Measurements from ENCODE around the gene PPIL1.

Gene PPIL1

DNA sequence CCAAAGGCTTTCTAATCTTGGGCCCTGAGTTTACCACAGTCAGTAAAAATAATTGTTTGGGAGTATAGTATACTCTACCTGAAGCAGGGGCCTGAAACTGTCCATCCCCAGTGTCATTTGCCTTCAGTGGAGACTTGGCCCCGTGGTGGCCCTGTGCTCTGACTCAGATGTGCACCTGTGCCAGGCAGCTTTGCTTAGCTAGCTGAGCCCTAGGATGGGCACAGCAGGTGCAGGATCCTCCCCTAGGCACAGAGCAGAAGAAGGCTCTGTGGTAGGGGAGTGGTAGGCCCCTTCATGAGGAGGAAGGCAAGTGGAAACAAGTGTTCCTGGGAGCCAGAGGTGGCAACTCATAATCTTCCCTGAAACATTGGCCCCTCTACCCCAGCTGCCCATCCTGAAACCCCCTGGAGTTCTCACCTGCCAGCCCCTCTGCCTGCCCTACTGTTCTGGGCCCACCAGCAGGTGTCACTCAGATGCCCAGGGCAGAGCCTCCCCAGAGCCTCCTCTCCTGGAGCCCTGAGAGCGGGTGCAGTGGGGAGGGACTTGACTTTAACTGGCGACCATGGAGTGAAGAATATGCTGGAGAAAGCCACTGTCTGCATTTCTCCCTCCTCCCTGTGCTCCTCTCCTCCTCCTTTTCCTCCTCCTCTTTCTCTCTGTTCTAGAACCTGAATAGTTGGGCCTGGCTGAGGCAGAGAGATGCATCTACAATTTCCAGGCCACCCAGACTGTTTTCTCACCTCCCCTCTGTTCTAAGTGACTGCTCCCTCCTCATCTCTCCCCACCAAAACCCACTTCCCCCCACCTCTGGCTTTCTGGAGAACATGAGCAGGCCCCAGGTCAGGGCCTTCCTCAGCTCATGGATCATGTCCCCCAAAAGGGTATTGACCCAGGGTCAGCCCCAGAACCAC is 38.2 kb downstream of the PPIL1 start:
- no peak for DNase-seq (ENCODE audit: low read depth in 1 of 2, low spot score in 1 of 2)

DNA sequence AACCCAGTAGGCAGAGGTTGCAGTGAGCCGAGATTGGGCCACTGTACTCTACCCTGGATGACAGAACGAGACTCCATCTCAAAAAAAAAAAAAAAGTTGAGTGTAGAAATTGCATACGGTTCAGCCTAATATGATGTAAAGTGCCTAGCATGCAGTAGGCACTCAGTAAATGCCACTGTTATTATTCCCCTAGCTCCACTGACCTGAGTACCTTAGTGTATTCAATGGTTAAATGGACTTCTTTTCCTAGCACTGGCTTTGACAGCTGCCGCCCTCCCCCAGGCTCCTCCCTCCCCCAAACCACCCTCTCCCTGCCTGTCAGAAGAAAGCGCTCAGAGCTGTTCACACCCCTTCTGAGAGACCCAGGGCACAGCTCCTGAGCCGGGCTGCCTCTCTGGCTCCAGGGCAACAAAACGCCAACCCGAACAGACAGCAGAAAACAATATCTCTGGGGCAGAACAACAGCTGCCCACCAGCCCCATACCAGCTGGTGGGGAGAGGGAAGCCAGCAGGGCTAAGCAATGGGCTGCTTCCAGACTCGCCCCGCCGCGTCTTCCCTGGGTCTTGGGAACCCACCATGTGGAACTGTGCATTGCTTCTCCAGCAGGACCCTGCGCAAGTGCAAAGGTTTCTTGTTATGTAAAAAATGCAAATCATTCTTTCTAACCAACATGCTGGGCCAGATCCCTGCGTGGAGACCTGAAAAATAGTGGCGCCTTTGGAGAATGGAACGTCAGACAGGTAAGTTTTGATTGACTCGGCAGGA is 39.8 kb downstream of the PPIL1 start:
- DNase-seq (ENCODE audit: low read depth in 1 of 2, low spot score in 1 of 2) = no peak

DNA sequence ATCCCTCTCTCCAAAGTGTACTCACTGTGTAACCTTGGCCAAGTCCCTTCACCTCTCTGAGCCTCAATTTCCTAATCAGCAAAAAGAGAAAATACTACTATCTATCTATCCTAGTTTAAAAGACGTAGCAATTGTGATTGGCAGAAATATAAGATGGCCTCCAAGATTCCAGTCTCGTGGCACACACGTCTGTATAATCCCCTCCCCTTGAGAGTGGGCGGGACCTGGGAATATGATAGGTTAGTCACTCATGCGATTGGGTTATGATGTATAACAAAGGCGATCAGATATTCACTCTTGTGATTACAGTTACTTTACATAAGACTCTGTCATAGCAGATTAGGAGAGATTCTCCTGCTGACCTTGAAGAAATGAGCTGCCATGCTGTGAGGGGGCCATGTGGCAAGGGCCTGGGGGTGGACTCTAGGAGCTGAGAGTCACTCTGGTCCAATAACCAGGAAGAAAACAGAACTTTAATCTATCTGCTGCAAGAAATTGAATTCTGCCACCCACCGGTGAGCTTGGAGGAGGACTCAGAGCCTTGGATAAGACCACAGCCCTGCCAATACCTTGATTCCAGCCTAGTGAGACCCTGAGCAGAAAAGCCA is 41.3 kb downstream of the PPIL1 start:
- DNase-seq (ENCODE audit: low read depth in 1 of 2, low spot score in 1 of 2) = no peak

DNA sequence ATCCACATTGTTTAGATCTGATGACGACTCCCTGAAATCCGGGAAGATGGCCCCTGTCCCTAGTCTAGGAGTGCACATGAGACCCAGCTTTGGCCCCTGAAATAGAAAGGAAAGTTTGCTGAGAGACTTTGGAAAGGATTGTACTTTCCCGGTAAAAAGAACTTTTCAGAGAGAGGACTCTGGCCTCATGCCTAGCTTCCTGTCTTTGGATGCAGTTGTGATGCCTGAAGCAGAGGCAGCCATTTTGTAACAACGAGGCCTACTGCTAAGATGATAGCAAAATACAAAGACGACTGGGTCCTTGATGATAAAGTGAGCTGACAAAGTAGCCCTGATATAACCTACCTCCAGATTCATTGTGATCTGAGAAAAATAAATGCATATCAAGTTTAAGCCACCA is 42.3 kb downstream of the PPIL1 start:
- DNase-seq (ENCODE audit: low read depth in 1 of 2, low spot score in 1 of 2) = no peak

DNA sequence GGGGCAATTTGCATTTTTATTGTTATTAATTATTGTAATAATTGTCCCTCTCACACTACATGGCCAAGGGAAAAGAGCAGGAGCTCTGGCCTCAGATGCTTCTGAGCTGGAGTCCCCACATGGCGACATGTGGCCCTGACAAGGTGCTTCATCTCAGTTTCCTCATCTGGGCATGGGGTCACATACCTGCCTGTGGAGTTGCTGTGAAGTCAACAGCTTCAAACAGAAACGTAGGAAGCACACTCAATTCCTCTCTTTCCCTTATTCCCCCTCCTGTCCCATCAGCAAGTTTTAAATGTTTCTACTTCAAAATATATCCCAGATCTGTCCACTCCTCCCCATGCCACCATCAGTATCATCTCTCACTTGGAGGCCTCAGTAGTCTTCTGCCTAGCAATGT is 44.0 kb downstream of the PPIL1 start:
- no peak for DNase-seq (ENCODE audit: low read depth in 1 of 2, low spot score in 1 of 2)

DNA sequence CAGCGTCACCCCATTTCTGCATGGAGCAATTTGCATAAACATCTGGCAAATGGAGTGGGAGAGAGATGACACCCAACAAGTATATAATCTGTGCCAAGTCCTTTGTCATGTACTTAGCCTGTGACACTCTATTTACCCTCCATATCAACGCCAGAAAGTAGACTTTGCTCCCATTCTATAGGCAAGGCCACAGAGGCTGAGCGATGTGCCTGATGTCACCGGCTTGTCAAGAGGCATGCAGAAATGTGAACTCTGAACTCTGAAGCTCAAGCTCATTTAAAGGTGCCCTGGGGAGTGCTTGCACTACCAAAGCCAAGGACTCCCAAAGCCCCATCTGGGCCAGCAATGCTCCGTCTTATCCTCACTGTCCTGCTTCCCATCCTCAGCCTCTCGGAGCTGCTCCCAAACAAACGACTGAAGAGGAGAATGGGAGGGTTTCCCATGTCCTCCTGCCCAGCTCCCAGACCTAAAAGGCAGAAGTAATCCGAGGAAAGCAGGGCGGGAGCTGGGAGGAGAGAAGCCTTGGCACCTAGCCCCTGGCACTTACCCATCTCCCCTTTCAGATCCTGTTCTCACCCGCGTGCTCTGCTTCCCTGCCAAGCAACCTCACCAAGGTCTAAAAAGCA is 44.6 kb downstream of the PPIL1 start:
- no peak for DNase-seq (ENCODE audit: low read depth in 1 of 2, low spot score in 1 of 2)

DNA sequence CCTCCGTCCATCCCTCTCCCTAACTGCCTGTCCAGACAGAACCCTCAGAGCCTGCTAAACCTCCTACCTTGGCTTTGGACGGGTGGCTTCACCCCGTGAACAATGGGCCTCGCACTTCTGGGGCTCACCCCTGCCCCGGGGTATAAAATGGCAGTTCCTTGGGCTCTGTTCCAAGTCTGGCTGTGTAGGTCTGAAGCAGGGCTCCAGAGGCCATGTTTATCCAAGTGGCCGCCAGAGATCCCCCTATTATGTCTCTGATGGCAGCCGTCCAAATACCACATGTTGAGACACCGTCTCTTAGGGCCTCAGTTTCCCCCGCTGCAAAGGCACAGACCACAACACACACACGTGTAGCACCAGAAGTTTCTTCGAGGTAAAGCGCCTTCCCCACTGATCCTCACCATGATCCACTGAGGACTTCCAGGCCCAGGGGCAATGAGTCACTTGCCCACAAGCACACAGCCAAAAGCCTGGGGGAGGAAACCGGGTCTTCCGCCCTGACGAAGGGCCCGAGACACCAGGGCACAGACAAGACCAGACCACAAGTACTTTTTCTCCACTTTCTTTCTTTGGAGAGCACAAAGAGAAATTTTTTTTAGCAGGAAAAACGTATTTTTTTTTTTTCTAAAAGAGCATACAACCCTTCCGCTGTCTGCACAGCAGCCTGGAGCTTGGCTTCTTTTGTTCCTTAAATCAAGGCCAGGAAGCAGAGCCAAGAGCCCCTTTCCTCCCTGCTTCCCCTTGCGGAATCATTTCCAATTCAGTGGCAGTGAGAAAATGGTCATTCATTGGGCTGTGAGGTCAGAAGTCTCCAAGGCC is 47.1 kb downstream of the PPIL1 start:
- DNase-seq (ENCODE audit: low read depth in 1 of 2, low spot score in 1 of 2) = no peak

DNA sequence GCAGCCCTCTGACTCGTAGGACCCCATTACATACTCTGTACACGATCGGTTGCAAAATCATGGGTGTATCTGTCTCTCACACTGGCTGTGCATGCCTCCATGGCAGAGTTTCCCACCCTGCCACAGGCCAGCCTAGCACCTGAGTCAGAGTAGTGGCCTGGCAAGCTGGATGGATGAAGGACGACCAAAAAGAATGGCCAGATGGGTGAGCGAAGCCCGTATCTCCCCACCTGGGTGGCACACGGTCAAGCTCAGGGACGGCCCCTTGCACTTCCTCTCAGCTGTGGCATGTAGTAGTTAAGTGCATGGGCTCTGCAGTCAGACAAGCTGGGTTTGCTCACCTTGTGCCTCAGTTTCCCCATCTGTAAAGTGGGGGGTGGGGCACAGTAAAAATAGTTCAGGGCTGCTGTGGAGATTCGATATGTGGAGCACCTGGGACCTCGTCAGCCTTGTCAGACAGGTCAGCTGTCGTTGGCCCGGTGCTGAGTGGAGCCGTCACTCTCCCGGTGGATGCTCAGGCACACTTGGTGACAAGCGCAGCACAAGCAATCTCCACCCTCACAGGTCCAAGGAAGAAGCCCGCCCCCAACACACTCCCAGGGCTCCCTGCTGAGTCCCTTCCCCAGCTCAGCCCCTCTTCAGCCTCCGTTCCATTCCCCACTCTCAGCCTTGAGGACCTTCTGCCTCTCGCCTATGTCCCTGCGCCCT is 47.9 kb downstream of the PPIL1 start:
- no peak for DNase-seq (ENCODE audit: low read depth in 1 of 2, low spot score in 1 of 2)

DNA sequence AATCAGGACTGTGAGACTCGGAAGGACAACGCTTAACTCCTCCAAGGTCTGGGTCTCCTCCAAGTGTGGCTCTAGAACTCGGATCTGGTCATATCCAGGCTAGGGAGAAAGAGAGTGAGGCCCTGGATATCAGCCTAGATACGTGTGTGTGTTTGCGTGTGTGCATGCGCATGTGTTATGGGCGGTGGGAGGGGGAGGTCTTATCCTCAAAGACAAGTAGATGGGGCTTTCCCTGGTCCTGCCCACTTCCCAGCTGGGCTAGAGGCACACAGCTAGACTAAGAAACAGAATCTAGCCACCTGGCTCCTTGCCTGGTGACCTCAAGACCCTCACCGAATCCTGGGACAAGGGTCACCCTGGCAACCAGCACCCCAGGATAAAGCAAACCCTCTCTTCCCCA is 48.6 kb downstream of the PPIL1 start:
- DNase-seq (ENCODE audit: low read depth in 1 of 2, low spot score in 1 of 2) = no peak

DNA sequence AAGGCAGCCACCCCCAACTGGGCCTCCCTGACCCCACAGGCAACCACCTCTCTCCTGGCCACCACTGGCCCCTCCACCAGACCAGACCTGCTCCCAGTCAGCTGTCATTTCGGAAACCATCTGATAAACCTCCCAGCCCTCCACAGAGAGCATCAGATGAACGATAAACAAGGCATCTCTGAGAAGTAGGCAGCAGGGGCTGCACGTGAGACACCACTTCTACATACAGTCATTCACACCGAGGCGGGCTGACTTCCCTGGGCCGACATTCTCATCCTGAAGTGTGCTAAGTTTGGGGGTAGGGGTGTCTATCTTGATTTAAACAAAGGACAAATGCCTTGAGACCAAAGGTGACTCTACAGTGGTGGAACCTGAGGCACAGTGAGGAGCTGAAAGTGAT is 49.2 kb downstream of the PPIL1 start:
- DNase-seq (ENCODE audit: low read depth in 1 of 2, low spot score in 1 of 2) = no peak

DNA sequence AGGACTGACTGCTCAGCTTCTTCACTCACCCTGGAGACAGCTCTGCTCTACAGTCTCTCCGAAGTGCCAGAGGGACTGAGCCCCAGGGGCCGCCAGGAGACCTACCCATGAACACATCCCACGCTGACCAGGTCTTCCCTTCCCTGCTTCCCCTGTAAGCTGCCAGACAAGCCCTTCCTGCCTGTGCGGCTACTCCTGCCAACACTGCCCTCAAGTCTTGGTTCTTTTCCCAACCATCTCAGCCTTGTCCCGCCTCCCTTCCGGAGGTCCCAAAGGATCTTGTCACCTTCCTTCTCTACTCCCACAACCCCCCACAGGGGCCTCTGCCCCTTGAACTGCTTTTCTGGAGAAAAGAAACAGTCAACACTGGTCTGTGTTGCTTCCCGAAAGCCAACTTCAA is 50.4 kb downstream of the PPIL1 start:
- DNase-seq (ENCODE audit: low read depth in 1 of 2, low spot score in 1 of 2) = no peak

DNA sequence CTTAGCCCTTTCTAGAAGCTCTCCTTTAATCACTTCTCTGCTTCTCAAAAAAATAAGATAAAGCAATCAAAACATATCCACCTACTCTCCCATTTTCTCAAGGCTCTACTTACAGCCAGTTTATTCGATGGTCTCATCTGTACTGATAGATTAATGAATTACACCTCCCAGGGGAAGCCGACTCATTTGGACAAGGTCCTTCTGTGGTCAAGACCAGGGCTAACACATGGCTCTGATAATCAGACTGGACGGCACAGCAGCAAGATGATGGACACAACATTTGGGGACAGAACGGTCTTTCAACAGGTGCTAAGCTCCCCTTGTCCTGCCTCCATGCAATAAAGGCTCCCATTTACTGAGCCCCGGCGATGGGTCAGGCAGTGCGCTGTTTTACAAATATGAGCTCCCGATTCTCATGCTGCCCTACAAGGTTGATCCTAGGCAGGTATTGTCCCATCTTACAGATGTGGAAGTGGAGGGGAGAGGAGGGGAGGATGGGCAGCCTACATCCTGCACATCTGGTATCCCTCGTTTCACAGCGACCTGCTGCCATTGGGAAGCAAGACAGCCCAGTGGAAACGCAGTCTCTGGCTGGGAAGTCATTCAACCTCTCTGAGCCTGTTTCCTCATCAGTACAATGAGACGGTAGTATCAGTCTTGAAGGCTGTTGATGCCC is 51.0 kb downstream of the PPIL1 start:
- DNase-seq (ENCODE audit: low read depth in 1 of 2, low spot score in 1 of 2) = no peak

DNA sequence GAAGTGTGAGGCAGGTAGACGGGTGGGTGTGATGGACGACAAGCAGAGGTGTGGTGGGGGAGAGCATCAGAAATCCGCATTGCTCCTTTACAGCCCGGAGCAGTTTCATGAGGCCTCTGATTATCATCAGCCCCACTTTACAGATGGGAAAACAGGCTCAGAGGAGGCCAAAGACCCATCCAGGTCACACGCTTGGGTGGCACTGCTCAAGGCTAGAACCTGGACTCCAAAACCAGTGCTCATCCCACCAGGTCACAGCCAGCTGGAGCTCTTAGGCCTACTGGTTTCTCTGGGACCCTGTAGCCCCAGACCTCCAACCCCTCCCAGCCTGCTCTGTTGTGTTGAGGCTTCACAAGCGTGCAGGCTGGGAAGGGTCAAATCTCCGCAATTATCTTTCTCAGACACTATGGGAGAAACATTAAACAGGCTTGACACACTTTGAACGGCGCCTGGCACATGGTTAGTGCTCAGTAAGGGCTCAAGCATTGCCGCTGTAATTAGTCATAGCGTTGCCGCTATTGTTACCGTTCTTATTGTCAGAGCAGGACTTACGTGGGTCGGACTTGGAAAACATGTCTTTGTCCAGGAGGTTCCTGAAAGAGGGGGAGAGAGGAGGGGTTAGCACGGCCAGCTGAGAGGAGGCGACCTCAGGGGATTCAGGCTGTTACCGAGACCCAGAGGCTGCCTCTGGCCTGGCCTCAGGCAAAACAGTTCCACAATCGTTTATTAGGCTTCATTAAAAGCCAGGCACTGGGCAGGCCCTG is 51.9 kb downstream of the PPIL1 start:
- no peak for DNase-seq (ENCODE audit: low read depth in 1 of 2, low spot score in 1 of 2)

DNA sequence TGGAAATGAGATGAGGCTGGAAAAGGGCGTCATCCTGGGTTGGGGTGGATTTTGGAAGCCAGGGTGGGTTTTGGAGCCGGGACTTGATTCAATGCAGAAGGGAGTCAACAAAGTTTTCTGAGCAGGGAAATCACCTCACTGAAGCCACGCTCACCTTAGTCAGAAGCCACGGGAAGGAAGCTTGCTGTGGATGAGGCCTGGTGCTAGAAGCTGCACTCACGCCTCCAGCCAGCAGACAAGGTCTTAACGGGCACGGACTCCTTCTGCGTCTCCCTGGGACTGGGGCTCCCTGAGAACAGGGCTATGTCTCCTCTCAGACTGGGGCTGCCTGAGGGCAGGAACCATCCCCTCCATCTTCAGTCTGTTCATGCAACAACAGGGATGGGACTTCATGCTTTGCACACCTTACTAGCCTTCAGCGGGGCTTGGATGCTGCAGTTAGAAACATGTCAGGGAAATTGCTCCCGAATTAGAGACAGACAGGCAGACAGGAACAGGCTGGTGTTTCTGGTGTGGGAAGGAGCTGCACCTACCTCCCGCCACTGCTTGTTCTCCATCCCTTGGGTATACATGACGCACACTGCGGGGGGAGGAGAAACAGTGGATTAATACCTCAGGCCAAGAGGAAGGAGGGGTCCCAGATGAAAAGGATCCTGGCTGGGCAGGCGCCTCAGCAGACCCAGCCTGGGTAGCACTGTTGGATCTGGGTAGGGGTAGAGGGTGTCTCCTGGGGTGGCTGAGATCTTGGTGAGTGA is 52.8 kb downstream of the PPIL1 start:
- no peak for DNase-seq (ENCODE audit: low read depth in 1 of 2, low spot score in 1 of 2)

DNA sequence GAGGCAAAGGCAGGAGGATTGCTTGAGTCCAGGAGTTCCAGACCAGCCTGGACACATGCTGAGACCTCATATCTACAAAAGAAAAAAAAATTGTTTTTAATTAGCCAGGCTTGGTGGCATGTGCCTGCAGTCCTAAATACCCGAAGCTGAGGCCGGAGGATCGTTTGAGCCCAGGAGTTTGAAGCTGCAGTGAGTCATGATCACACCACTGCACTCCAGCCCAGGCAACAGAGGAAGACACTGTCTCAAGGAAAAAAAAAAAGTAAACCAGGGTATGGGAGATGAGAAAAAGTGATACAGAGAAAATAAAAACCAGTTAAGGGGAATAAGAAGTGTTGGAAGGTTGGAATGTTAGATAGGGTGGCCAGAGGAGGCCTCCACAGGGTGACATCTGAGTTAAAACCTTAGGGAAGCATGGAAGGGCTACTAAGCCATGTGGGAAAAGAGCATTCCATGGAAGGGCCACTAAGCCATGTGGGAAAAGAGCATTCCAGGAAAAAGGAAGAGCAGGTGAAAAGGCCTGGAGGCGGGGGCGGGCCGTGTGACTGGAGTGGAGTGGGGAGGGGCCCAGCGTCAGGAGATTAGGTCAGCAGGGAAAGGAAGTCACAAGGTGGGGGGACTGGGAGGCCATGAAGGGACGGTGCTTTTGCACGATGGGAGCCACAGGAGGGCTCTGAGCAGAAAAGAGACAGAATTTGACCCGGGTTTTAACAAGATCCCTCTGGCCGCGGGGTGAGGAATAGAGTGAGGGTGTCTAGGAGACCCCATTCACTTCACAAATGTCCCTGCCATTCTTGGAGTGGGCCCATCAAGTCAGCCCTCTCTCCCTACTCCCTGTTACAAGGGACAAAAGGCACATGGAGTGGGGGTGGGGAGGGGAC is 53.7 kb downstream of the PPIL1 start:
- no peak for DNase-seq (ENCODE audit: low read depth in 1 of 2, low spot score in 1 of 2)

DNA sequence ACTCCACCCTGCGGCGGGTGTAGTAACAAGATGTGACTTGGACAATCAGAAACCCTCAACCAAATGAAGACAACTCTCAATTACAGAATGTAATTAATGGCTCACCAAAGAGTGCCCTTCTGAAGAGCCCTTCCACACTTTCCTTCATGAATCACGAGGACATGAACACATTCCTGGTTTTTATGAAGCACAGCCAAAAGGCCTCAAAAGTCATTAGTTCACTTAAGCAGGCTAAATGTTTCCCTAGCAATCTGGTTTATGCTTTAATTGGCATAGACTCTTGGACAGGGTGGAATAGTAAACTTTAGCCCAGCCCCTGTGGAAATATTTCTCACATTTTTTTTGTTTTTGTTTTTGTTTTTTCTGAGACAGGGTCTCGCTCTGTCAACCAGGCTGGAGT is 55.8 kb downstream of the PPIL1 start:
- DNase-seq (ENCODE audit: low read depth in 1 of 2, low spot score in 1 of 2) = no peak

DNA sequence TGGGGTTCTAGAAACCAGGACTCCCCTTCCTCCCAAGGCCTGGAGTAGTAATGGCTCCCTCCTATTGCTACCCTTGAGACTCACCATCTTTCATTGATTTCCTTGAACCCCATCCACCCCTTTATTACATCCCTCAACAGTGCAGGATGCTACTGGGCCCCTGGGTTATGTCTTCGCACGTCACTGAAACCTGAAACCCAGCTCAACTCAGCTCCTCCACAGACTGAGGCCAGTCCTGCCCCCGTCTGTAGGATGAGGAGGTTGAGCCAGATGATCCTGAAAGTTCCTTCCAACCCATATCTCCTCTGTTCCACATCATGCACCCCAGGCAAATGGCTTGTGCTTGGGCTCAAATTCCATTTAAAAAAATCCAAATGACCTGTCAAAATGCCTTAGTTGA is 56.8 kb downstream of the PPIL1 start:
- no peak for DNase-seq (ENCODE audit: low read depth in 1 of 2, low spot score in 1 of 2)

All from activated T-helper 1 cell treated with anti-CD3 and anti-CD28 coated beads, Interleukin-2, amount 50 U/mL, for 16 hours (primary cell).